M059J (cell line): ENCODE results near the gene OR2C1. TPM values are rescaled to one million over a fixed set of nuclear protein-coding genes. Genes with fewer than 3 reads are reported as not detected.

Experiments used
- DNase-seq: peaks from one replicate; pipeline ENCODE4 v3.0.0-alpha.2; 2012; ENCODE audit warnings: low read depth
- total RNA-seq: library from RNA; depleted of rRNA; stranded (reverse); fragments of >200 nt; shearing (Covaris generic); gene quantifications from 2 replicates; pipeline ENCODE4 v1.2.3, GENCODE V29; 2014; rRNA removed

OR2C1 gene
- total RNA-seq, 1 experiment from 2014 or later: not detected

DNA sequence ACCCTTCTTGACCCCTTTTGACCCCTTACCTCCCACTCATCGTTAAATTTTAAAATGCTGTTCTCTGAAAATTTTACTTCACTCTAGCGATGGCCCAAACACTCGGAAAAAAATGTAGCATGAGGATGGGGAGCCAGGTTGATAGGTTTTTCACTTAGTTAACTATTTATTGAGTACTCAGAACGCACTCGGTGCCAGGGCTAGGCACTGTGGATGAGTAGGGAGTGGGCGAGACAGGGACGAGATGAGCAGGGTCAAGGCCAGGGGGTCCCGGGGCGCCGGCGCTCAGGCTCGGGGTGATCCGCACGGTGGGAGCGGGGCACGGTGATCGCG, 44.7 kb downstream of the OR2C1 start:
- DNase-seq: no peak

DNA sequence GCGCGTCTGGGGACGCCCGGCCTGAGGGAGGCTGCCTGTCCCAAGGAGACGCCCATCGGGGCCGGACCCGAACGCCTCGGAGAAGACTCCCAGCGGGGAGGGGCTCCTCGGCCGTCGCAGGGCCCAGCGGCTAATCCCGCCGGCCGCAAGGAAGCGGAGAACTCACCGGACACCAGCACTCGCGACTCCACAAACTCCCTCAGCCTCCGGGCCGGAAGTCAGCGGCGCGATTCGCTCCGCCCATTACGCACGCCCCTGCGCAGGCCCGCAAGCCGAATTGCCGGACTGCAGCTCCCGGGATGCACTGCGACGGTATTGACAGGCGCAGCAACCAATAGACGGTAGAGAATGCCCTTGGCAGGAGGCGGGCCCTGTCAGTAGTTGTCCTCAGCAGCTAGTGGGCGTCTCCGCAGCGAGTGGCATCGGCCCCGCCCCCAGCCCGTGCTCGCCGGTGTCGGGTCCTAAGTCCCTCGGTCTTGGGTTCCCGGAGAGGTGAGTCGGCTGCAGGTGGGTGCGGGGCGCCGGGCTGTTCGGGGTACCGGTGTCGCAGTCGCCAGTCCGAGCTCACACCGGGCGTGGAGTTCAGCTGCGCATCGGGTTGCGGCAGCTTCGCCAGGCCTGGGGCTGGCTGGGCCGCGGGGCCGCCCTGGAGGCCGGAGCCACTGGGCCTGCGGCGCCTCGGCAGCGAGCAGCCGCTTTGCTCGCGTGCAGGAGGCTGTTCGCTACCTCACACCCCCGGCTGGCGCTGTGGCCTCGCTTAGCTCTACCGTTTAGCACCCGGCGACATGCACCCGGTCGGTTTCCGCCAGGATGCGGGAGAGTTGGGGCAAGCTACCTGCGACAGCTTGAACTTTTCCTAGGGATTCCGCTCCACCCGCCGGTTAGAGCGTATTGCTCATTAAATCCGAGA, 45.3 kb downstream of the OR2C1 start, which contains the start of the genes ZNF174 and ZSCAN32:
Gene ZNF174 (plus strand): TSS at position 437 of the 910 bp plus-strand sequence. CDS start 790 bp downstream, outside the sequence.
Gene ZSCAN32 (minus strand): TSS at position 226 of the 910 bp plus-strand sequence. CDS start 3,447 bp downstream, outside the sequence.
- DNase-seq: peak; percentile 98

DNA sequence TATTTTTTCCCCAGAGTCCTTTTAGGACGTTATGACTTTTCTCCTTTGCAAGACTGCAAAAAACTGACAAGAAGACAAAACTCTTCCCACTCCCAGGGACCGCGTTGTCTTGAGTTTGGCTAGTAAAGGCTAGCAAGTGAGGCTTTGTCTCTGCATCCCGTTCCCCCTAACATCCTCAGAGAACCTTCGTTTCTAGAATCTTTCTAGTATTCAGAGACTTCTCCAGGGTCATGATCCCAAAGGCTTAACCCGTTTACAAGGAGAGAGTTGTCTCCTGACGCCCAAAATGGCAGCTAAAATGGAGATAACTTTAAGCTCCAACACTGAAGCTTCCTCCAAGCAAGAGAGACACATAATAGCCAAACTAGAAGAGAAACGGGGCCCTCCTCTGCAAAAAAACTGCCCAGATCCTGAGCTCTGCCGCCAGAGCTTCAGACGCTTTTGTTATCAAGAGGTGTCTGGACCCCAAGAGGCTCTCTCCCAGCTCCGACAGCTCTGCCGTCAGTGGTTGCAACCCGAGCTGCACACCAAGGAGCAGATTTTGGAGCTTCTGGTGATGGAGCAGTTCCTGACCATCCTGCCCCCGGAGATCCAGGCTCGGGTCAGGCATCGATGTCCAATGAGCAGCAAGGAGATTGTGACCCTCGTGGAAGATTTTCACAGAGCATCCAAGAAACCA, 46.2 kb downstream of the OR2C1 start:
- peak; percentile 19 for DNase-seq

Other genes starting within 250 kb of the OR2C1 start
- 13.5 and 15.4 TPM in 2 replicates for gene ZNF205, start 243.3 kb upstream of the OR2C1 start, total RNA-seq
- gene ZNF213, start 220.9 kb upstream of the OR2C1 start, total RNA-seq: 1.1 and 6.2 TPM in 2 replicates
- 0.15 TPM in 1 of 2 replicates, not detected in the other for gene OR1F1, start 167.7 kb upstream of the OR2C1 start, total RNA-seq
- gene ZNF200, start 120.7 kb upstream of the OR2C1 start, total RNA-seq: 10.0 and 17.4 TPM in 2 replicates
- 0.39 TPM in 1 of 2 replicates, not detected in the other for gene MEFV, start 99.3 kb upstream of the OR2C1 start, total RNA-seq
- gene ZNF263, start 72.4 kb upstream of the OR2C1 start, total RNA-seq: 37.4 and 48.8 TPM in 2 replicates
- 7.5 and 10.6 TPM in 2 replicates for gene TIGD7, start 50.5 kb upstream of the OR2C1 start, total RNA-seq
- 16.5 and 22.7 TPM in 2 replicates for gene ZNF75A, start 50.4 kb upstream of the OR2C1 start, total RNA-seq
- 19.6 and 22.9 TPM in 2 replicates for gene ZSCAN32, start 45.1 kb downstream of the OR2C1 start, total RNA-seq
- 11.8 and 14.1 TPM in 2 replicates for gene ZNF174, start 45.3 kb downstream of the OR2C1 start, total RNA-seq
- 3.4 and 4.9 TPM in 2 replicates for gene ZNF597, start 87.6 kb downstream of the OR2C1 start, total RNA-seq
- gene NAA60, start 87.8 kb downstream of the OR2C1 start, total RNA-seq: 9.1 and 18.8 TPM in 2 replicates
- not detected in 2 replicates for gene C16orf90, start 139.6 kb downstream of the OR2C1 start, total RNA-seq
- gene CLUAP1, start 145.1 kb downstream of the OR2C1 start, total RNA-seq: 13.9 and 16.5 TPM in 2 replicates
- not detected in 2 replicates for gene NLRC3, start 221.5 kb downstream of the OR2C1 start, total RNA-seq